HEK293 (cell line): ENCODE data around the gene GABRB2.
A peak's percentile ranks its signal among the peaks of the same experiment; 100 is the strongest.

ENCODE experiments used
- CTCF ChIA-PET: fragments of 350-600 bp; formaldehyde crosslinking; extraction: SDS; loops from one replicate; lab custom pipeline; 2021; ENCODE audit warnings: antibody characterized with exemption; lab: Yijun Ruan, JAX
- POLR2A ChIA-PET: fragments of 300-600 bp; formaldehyde crosslinking; extraction: SDS; loops from one replicate; lab custom pipeline; 2020; ENCODE audit warnings: antibody characterized with exemption, inconsistent platforms; lab: Yijun Ruan, JAX
- H3K27ac ChIP-seq: fragments of 200-500 bp; sonication (Bioruptor generic); 2 replicates; pipeline ENCODE4 v1.5.1; 2014; ENCODE audit warnings: low read depth, low read length, control low read depth, inconsistent platforms; ENCODE audit errors: extremely low read depth
- H3K36me3 ChIP-seq, 2 experiments: fragments of 200-500 bp in 1 of 2; sonication (Bioruptor generic) in 1 of 2; 1 replicate in 1 of 2; 2 replicates in 1 of 2; pipeline ENCODE4 v1.5.1; 2014 to 2017; ENCODE audit warnings: inconsistent platforms in 2 of 2, low read length in 2 of 2; ENCODE audit not compliant: control insufficient read depth in 2 of 2, insufficient read depth in 1 of 2
- H3K4me1 ChIP-seq: fragments of 200-500 bp; sonication (Bioruptor generic); 2 replicates; pipeline ENCODE4 v1.5.1; 2014; ENCODE audit warnings: mild to moderate bottlenecking, low read length, inconsistent platforms; ENCODE audit not compliant: control insufficient read depth, insufficient read depth
- H3K4me3 ChIP-seq: 2 replicates; pipeline ENCODE4 v1.5.1; 2011; ENCODE audit warnings: low read depth, mild to moderate bottlenecking, control low read depth, low read length, moderate library complexity
- H3K9me3 ChIP-seq: fragments of 200-500 bp; sonication (Bioruptor generic); 2 replicates; pipeline ENCODE4 v1.5.1; 2014; ENCODE audit warnings: low read depth, low read length, inconsistent platforms; ENCODE audit not compliant: control insufficient read depth, insufficient read depth
- GLIS1 ChIP-seq: fragments of 450-650 bp; formaldehyde crosslinking; IDR thresholded peaks from 2 replicates; pipeline ENCODE4 v1.5.1; 2016; ENCODE audit warnings: missing biosample characterization, missing genetic modification characterization
- HOXA7 ChIP-seq: sonication (generic); formaldehyde crosslinking; IDR thresholded peaks from 2 replicates; pipeline ENCODE4 v1.8.1; 2022; ENCODE audit warnings: missing genetic modification reagents, borderline replicate concordance
- HOXD13 ChIP-seq: sonication (generic); formaldehyde crosslinking; IDR thresholded peaks from 2 replicates; pipeline ENCODE4 v1.8.0; 2022; ENCODE audit warnings: missing genetic modification reagents, borderline replicate concordance
- PBX3 ChIP-seq: sonication (generic); formaldehyde crosslinking; IDR thresholded peaks from 2 replicates; pipeline ENCODE4 v1.8.1; 2022; ENCODE audit warnings: mild to moderate bottlenecking, moderate library complexity, missing genetic modification reagents
- PRDM6 ChIP-seq: fragments of 450-650 bp; formaldehyde crosslinking; IDR thresholded peaks from 2 replicates; pipeline ENCODE4 v1.5.1; 2017; ENCODE audit warnings: missing biosample characterization, missing genetic modification characterization
- SP2 ChIP-seq: fragments of 450-650 bp; formaldehyde crosslinking; IDR thresholded peaks from 2 replicates; pipeline ENCODE4 v1.5.1; 2016; ENCODE audit warnings: missing biosample characterization, missing genetic modification characterization
- ZBTB1 ChIP-seq: fragments of 450-650 bp; formaldehyde crosslinking; IDR thresholded peaks from 2 replicates; pipeline ENCODE4 v1.5.1; 2016; ENCODE audit warnings: missing biosample characterization, missing genetic modification characterization
- ZBTB6 ChIP-seq: fragments of 450-650 bp; formaldehyde crosslinking; IDR thresholded peaks from 2 replicates; pipeline ENCODE4 v1.5.1; 2017; ENCODE audit warnings: missing biosample characterization, missing genetic modification characterization
- ZIC2 ChIP-seq: fragments of 450-650 bp; formaldehyde crosslinking; IDR thresholded peaks from 2 replicates; pipeline ENCODE4 v1.5.1; 2016; ENCODE audit warnings: missing biosample characterization, missing genetic modification characterization
- ZNF169 ChIP-seq: fragments of 450-650 bp; formaldehyde crosslinking; IDR thresholded peaks from 2 replicates; pipeline ENCODE4 v1.5.1; 2016; ENCODE audit warnings: missing biosample characterization, missing genetic modification characterization
- ZNF174 ChIP-seq: fragments of 450-650 bp; formaldehyde crosslinking; IDR thresholded peaks from 2 replicates; pipeline ENCODE4 v1.5.0; 2017; ENCODE audit warnings: missing biosample characterization, mild to moderate bottlenecking, missing genetic modification characterization
- ZNF18 ChIP-seq: fragments of 450-650 bp; formaldehyde crosslinking; IDR thresholded peaks from 2 replicates; pipeline ENCODE4 v1.5.1; 2016; ENCODE audit warnings: missing biosample characterization, missing genetic modification characterization
- ZNF280C ChIP-seq: fragments of 450-650 bp; formaldehyde crosslinking; IDR thresholded peaks from 2 replicates; pipeline ENCODE4 v1.5.1; 2016; ENCODE audit warnings: missing biosample characterization, missing genetic modification characterization
- ZNF514 ChIP-seq: fragments of 450-650 bp; formaldehyde crosslinking; IDR thresholded peaks from 2 replicates; pipeline ENCODE4 v1.5.1; 2016; ENCODE audit warnings: missing biosample characterization, missing genetic modification characterization
- ZNF529 ChIP-seq: fragments of 450-650 bp; formaldehyde crosslinking; IDR thresholded peaks from 2 replicates; pipeline ENCODE4 v1.5.1; 2017; ENCODE audit warnings: missing genetic modification characterization, missing biosample characterization; ENCODE audit not compliant: insufficient replicate concordance
- ZNF629 ChIP-seq: fragments of 450-650 bp; formaldehyde crosslinking; IDR thresholded peaks from 2 replicates; pipeline ENCODE4 v1.5.1; 2017; ENCODE audit warnings: missing biosample characterization, missing genetic modification characterization
- ZNF645 ChIP-seq: fragments of 450-650 bp; formaldehyde crosslinking; IDR thresholded peaks from 2 replicates; pipeline ENCODE4; 2016; ENCODE audit warnings: missing biosample characterization, missing genetic modification characterization
- ZNF692 ChIP-seq: fragments of 450-650 bp; formaldehyde crosslinking; IDR thresholded peaks from 2 replicates; pipeline ENCODE4 v1.5.1; 2016; ENCODE audit warnings: missing biosample characterization, missing genetic modification characterization
- ZNF785 ChIP-seq: fragments of 450-650 bp; formaldehyde crosslinking; IDR thresholded peaks from 2 replicates; pipeline ENCODE4 v1.5.1; 2016; ENCODE audit warnings: missing biosample characterization, missing genetic modification characterization
- ZSCAN16 ChIP-seq: fragments of 450-650 bp; formaldehyde crosslinking; IDR thresholded peaks from 2 replicates; pipeline ENCODE4 v1.5.1; 2016; ENCODE audit warnings: missing biosample characterization, missing genetic modification characterization
- ZSCAN18 ChIP-seq: fragments of 450-650 bp; formaldehyde crosslinking; IDR thresholded peaks from 2 replicates; pipeline ENCODE4 v1.5.1; 2016; ENCODE audit warnings: missing biosample characterization, missing genetic modification characterization

The GABRB2 gene

GRCh38 chr5:161421067-161421466 is 125.5 kb downstream of the GABRB2 start:
- TF ChIP-seq ZIC2 (peak; percentile 78), HOXA7 (CRISPR knock-in tag) (no peak)
- ChIA-PET CTCF (no interaction called here), POLR2A (no interaction called here)
- H3K9me3 ChIP-seq, result no peaks in the 10 kb centered on the region
- no peak overlapping the region for H3K4me3 ChIP-seq
- no peaks in the 10 kb centered on the region for H3K4me1 ChIP-seq
- H3K27ac ChIP-seq, result no peak overlapping the region
- H3K36me3 ChIP-seq, result no peaks in the 10 kb centered on the region

- POLR2A ChIA-PET, result no interaction called here
- Histone ChIP-seq H3K36me3 (no peaks in the 10 kb centered on the region), H3K4me1 (no peaks in the 10 kb centered on the region), H3K27ac (no peak overlapping the region), H3K9me3 (no peaks in the 10 kb centered on the region), H3K4me3 (no peak overlapping the region)
- CTCF ChIA-PET, result no interaction called here
- TF ChIP-seq ZSCAN16 (tag by site-specific recombination) (no peak), ZNF785 (tag by site-specific recombination) (no peak), ZNF174 (tag by site-specific recombination) (no peak), ZNF514 (tag by site-specific recombination) (no peak), ZNF692 (tag by site-specific recombination) (no peak), ZNF280C (no peak), ZSCAN18 (tag by site-specific recombination) (no peak), HOXD13 (CRISPR knock-in tag) (no peak), ZNF629 (tag by site-specific recombination) (no peak)
These were observed 126.0 kb downstream of the GABRB2 start for GRCh38 chr5:161420521-161420920.

GRCh38 chr5:161414896-161415295 is 131.6 kb downstream of the GABRB2 start:
- CTCF ChIA-PET, result no interaction called here
- Histone ChIP-seq H3K27ac (no peak overlapping the region), H3K36me3 (no peaks in the 10 kb centered on the region), H3K9me3 (no peaks in the 10 kb centered on the region), H3K4me1 (no peaks in the 10 kb centered on the region), H3K4me3 (no peak overlapping the region)
- TF ChIP-seq SP2 (no peak), GLIS1 (tag by site-specific recombination) (no peak), ZBTB1 (tag by site-specific recombination) (no peak), PRDM6 (tag by site-specific recombination) (no peak), ZNF529 (tag by site-specific recombination) (no peak), ZNF18 (no peak), PBX3 (CRISPR knock-in tag) (no peak), ZBTB6 (tag by site-specific recombination) (no peak), ZNF169 (no peak), ZNF645 (tag by site-specific recombination) (no peak)
- POLR2A ChIA-PET, result no interaction called here
